HepG2 (cell line): ENCODE data around the gene RPL41. TPM values are rescaled to one million over a fixed set of nuclear protein-coding genes. Genes with fewer than 3 reads are reported as not detected.

Experiments used
- GABPA ChIP-seq, 2 experiments: IDR thresholded peaks; 2 replicates each; pipeline ENCODE4 v1.6.1; 2011 to 2016; ENCODE audit warnings: low read depth in 2 of 2, low read length in 1 of 2, missing biosample characterization in 1 of 2, missing genetic modification characterization in 1 of 2
- KMT2B ChIP-seq: IDR thresholded peaks from 2 replicates; pipeline ENCODE4 v1.6.1; 2016; ENCODE audit warnings: missing genetic modification reagents, missing compliant biosample characterization
- MBD4 ChIP-seq: IDR thresholded peaks from 2 replicates; pipeline ENCODE4 v1.6.1; 2012; ENCODE audit warnings: low read length, inconsistent platforms, borderline replicate concordance
- MBNL3 ChIP-seq: fragments of 250-450 bp; sonication (Bioruptor Pico); conservative IDR thresholded peaks from 2 replicates; pipeline ENCODE4 v1.8.0; 2022; ENCODE audit warnings: mild to moderate bottlenecking, inconsistent platforms
- PHF5A ChIP-seq: IDR thresholded peaks from one replicate; pipeline ENCODE4 v1.6.1; 2018; ENCODE audit warnings: low read depth, missing genetic modification reagents; ENCODE audit not compliant: unreplicated experiment
- TCF7L2 ChIP-seq: IDR thresholded peaks from 2 replicates; pipeline ENCODE4 v1.6.1; 2011; ENCODE audit warnings: mild to moderate bottlenecking, low read depth, low read length, moderate library complexity
- TRIM24 ChIP-seq: sonication (generic); formaldehyde crosslinking; IDR thresholded peaks from 2 replicates; pipeline ENCODE4 v1.8.0; 2022; ENCODE audit warnings: mild to moderate bottlenecking, missing genetic modification reagents
- U2AF1 ChIP-seq: fragments of 200-400 bp; formaldehyde crosslinking; optimal IDR thresholded peaks from 2 replicates; pipeline ENCODE3; 2017; ENCODE audit warnings: mild to moderate bottlenecking, low read depth, low read length
- ZFP41 ChIP-seq: sonication (generic); formaldehyde crosslinking; IDR thresholded peaks from 2 replicates; pipeline ENCODE4 v1.4.0; 2020; ENCODE audit warnings: mild to moderate bottlenecking, missing genetic modification reagents, borderline replicate concordance
- ZNF143 ChIP-seq: sonication (generic); formaldehyde crosslinking; IDR thresholded peaks from 2 replicates; pipeline ENCODE4 v1.4.0; 2020; ENCODE audit warnings: missing genetic modification reagents
- ZNF569 ChIP-seq: sonication (generic); formaldehyde crosslinking; IDR thresholded peaks from 2 replicates; pipeline ENCODE4 v1.5.0; 2020; ENCODE audit warnings: mild to moderate bottlenecking, missing genetic modification reagents, moderate library complexity, borderline replicate concordance
- ZNF713 ChIP-seq: sonication (generic); formaldehyde crosslinking; IDR thresholded peaks from 2 replicates; pipeline ENCODE4 v1.4.0; 2020; ENCODE audit warnings: mild to moderate bottlenecking, missing genetic modification reagents
- ZNF776 ChIP-seq: sonication (generic); formaldehyde crosslinking; IDR thresholded peaks from 2 replicates; pipeline ENCODE4 v1.4.0; 2020; ENCODE audit warnings: mild to moderate bottlenecking, missing genetic modification reagents
- ZNF841 ChIP-seq: sonication (generic); formaldehyde crosslinking; IDR thresholded peaks from 2 replicates; pipeline ENCODE4 v1.8.1; 2023; ENCODE audit warnings: missing genetic modification reagents, borderline replicate concordance
- polyA plus RNA-seq, 8 experiments: library from polyadenylated mRNA; depleted of rRNA in 3 of 8; stranded (reverse) in 7 of 8; unstranded in 1 of 8; fragments of >200 nt; fragmentation: Illumina TruSeq in 4 of 8; extraction: Trizol in 4 of 8; gene quantifications; 2 replicates each; pipeline versions ENCODE4 v1.2.1 to v1.2.3, GENCODE V29; 2011 to 2016; ENCODE audit warnings: low read depth in 4 of 8, missing spikeins in 1 of 8, mixed read lengths in 1 of 8; ENCODE audit not compliant: insufficient read depth in 1 of 8
- total RNA-seq, 5 experiments: library from RNA; depleted of rRNA; stranded (reverse); fragments of >200 nt; fragmentation: Illumina TruSeq; extraction: Trizol; gene quantifications; 2 replicates each; pipeline ENCODE4 v1.2.3, GENCODE V29; 2016; ENCODE audit warnings: low read depth in 1 of 5
- TF ChIP-seq, protein P1 (sequence below): fragments of 450-650 bp; IDR thresholded peaks from 2 replicates; pipeline ENCODE4 v1.6.1; 2016
- TF ChIP-seq, protein P2 (sequence below): IDR thresholded peaks from 2 replicates; pipeline ENCODE4 v1.6.1; 2012; ENCODE audit warnings: low read depth, low read length, improper control_type of control experiment
- TF ChIP-seq, protein P3 (sequence below): sonication (generic); formaldehyde crosslinking; IDR thresholded peaks from 2 replicates; pipeline ENCODE4 v1.5.0; 2020; ENCODE audit warnings: missing genetic modification reagents, mild to moderate bottlenecking, borderline replicate concordance
- TF ChIP-seq, protein P4 (sequence below): sonication (generic); formaldehyde crosslinking; IDR thresholded peaks from 2 replicates; pipeline ENCODE4 v1.4.0; 2020; ENCODE audit warnings: mild to moderate bottlenecking, missing genetic modification reagents
- TF ChIP-seq, protein P5 (sequence below): sonication (generic); formaldehyde crosslinking; IDR thresholded peaks from 2 replicates; pipeline ENCODE4 v1.8.1; 2023; ENCODE audit warnings: mild to moderate bottlenecking, missing genetic modification reagents
- TF ChIP-seq, protein P6 (sequence below): sonication (generic); formaldehyde crosslinking; IDR thresholded peaks from 2 replicates; pipeline ENCODE4 v1.8.1; 2023; ENCODE audit warnings: missing genetic modification reagents, inconsistent platforms, borderline replicate concordance

Gene RPL41
- total and polyA plus RNA-seq, 2 of the 13 experiments (the other 11 are each of a cell fraction or from before 2014, with no cell fraction given): 4,012 to 7,670 TPM

DNA sequence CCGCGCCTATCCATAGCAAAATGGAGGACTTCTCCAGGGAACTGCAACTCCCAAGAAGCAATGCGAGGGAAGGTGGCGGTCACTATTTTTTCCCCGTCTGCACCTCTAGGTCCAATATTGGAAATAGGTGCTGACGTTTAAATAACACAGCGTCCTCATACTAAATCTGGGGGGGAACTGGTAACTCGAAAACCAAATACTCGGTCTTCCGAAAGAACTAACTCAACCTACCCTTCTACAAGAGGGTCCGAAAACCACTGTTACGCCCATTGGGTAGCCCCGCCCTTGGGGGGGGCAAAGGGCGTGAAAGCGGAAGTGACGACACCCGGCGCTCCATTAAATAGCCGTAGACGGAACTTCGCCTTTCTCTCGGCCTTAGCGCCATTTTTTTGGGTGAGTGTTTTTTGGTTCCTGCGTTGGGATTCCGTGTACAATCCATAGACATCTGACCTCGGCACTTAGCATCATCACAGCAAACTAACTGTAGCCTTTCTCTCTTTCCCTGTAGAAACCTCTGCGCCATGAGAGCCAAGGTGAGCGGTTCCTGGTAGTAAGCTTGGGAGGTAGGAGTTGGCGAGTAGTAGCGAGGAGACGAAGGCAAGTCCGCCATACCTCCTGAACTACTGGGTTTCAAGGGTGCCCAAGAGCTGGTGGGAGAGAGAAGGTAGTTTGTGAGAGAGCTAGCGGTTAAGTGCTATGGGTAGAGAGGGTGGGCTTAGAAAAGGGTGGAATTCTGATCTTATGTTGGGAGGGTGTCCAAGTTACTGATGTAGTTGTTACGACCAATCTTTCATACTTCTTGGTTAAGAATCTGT is at the start of gene RPL41 (continued):
- TF ChIP-seq ZNF713 (no peak), TRIM24 (no peak), PHF5A (CRISPR knock-in tag) (peak; percentile 84), KMT2B (peak; percentile 84), MBD4 (peak; percentile 62; the same call in 1 of the 2 replicates), ZNF143 (peak; percentile 89), U2AF1 (no peak), MBNL3 (no peak), ZNF569 (CRISPR knock-in tag) (no peak), ZFP41 (CRISPR knock-in tag) (no peak), GABPA (IDR thresholded peaks at IDR 0.05; ENCODE audit: low read depth, low read length) (peak; percentile 68), GABPA (CRISPR knock-in tag; IDR thresholded peaks at IDR 0.05; ENCODE audit: low read depth) (peak; percentile 96), ZNF841 (CRISPR knock-in tag) (no peak), TCF7L2 (no peak), ZNF776 (CRISPR knock-in tag) (no peak)
- TF ChIP-seq, protein P1, sequence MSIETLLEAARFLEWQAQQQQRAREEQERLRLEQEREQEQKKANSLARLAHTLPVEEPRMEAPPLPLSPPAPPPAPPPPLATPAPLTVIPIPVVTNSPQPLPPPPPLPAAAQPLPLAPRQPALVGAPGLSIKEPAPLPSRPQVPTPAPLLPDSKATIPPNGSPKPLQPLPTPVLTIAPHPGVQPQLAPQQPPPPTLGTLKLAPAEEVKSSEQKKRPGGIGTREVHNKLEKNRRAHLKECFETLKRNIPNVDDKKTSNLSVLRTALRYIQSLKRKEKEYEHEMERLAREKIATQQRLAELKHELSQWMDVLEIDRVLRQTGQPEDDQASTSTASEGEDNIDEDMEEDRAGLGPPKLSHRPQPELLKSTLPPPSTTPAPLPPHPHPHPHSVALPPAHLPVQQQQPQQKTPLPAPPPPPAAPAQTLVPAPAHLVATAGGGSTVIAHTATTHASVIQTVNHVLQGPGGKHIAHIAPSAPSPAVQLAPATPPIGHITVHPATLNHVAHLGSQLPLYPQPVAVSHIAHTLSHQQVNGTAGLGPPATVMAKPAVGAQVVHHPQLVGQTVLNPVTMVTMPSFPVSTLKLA: 0 out of 2 replicates have a peak, but pooled peaks have one; percentile 10
- TF ChIP-seq, protein P2, sequence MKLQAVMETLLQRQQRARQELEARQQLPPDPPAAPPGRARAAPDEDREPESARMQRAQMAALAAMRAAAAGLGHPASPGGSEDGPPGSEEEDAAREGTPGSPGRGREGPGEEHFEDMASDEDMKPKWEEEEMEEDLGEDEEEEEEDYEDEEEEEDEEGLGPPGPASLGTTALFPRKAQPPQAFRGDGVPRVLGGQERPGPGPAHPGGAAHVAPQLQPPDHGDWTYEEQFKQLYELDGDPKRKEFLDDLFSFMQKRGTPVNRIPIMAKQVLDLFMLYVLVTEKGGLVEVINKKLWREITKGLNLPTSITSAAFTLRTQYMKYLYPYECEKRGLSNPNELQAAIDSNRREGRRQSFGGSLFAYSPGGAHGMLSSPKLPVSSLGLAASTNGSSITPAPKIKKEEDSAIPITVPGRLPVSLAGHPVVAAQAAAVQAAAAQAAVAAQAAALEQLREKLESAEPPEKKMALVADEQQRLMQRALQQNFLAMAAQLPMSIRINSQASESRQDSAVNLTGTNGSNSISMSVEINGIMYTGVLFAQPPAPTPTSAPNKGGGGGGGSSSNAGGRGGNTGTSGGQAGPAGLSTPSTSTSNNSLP: no peak; the same call in 1 of the 2 replicates
- TF ChIP-seq, protein P3, sequence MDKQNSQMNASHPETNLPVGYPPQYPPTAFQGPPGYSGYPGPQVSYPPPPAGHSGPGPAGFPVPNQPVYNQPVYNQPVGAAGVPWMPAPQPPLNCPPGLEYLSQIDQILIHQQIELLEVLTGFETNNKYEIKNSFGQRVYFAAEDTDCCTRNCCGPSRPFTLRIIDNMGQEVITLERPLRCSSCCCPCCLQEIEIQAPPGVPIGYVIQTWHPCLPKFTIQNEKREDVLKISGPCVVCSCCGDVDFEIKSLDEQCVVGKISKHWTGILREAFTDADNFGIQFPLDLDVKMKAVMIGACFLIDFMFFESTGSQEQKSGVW (CRISPR knock-in tag): no peak
- TF ChIP-seq, protein P4, sequence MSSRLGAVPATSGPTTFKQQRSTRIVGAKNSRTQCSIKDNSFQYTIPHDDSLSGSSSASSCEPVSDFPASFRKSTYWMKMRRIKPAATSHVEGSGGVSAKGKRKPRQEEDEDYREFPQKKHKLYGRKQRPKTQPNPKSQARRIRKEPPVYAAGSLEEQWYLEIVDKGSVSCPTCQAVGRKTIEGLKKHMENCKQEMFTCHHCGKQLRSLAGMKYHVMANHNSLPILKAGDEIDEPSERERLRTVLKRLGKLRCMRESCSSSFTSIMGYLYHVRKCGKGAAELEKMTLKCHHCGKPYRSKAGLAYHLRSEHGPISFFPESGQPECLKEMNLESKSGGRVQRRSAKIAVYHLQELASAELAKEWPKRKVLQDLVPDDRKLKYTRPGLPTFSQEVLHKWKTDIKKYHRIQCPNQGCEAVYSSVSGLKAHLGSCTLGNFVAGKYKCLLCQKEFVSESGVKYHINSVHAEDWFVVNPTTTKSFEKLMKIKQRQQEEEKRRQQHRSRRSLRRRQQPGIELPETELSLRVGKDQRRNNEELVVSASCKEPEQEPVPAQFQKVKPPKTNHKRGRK (CRISPR knock-in tag): peak; percentile 85
- TF ChIP-seq, protein P5, sequence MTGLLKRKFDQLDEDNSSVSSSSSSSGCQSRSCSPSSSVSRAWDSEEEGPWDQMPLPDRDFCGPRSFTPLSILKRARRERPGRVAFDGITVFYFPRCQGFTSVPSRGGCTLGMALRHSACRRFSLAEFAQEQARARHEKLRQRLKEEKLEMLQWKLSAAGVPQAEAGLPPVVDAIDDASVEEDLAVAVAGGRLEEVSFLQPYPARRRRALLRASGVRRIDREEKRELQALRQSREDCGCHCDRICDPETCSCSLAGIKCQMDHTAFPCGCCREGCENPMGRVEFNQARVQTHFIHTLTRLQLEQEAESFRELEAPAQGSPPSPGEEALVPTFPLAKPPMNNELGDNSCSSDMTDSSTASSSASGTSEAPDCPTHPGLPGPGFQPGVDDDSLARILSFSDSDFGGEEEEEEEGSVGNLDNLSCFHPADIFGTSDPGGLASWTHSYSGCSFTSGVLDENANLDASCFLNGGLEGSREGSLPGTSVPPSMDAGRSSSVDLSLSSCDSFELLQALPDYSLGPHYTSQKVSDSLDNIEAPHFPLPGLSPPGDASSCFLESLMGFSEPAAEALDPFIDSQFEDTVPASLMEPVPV (CRISPR knock-in tag): peak; percentile 79
- TF ChIP-seq, protein P6, sequence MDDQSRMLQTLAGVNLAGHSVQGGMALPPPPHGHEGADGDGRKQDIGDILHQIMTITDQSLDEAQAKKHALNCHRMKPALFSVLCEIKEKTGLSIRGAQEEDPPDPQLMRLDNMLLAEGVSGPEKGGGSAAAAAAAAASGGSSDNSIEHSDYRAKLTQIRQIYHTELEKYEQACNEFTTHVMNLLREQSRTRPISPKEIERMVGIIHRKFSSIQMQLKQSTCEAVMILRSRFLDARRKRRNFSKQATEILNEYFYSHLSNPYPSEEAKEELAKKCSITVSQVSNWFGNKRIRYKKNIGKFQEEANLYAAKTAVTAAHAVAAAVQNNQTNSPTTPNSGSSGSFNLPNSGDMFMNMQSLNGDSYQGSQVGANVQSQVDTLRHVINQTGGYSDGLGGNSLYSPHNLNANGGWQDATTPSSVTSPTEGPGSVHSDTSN (CRISPR knock-in tag): no peak
